Measurements from ENCODE around the gene ADH6.

The ADH6 gene

DNA sequence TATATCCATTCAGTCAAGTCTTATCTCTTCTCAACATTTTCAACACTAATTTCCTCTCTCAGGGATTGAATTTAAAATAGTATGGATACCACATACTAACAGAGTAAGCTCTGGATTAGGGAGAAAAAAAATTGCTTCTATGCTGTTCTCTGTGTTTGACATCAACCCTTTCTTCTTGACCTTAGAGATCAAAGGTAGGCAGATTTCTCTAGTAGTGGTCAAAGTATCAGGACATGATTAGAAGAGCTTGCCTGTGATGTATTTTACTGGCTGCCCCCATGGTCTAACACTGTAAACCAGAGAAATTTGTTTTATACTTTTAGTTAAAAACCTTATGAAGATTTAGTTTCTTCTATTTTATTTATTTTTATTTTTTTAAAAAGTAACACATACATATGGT lies 8.3 kb downstream of the ADH6 start:
- TF ChIP-seq TAF1 (IDR thresholded peaks at IDR 0.05; ENCODE audit: borderline replicate concordance, insufficient read depth, low read length): no peak
- TF ChIP-seq FOXP2 (optimal IDR thresholded peaks at IDR 0.05; ENCODE audit: borderline replicate concordance, extremely low read depth, extremely low read length, insufficient read depth): no peak
- TF ChIP-seq SIN3A (IDR thresholded peaks at IDR 0.05; ENCODE audit: borderline replicate concordance, insufficient read depth, low read length): no peak
- no peak for TF ChIP-seq POLR2AphosphoS5 (IDR thresholded peaks at IDR 0.05; ENCODE audit: low read depth, low read length)
- TF ChIP-seq, protein P1, sequence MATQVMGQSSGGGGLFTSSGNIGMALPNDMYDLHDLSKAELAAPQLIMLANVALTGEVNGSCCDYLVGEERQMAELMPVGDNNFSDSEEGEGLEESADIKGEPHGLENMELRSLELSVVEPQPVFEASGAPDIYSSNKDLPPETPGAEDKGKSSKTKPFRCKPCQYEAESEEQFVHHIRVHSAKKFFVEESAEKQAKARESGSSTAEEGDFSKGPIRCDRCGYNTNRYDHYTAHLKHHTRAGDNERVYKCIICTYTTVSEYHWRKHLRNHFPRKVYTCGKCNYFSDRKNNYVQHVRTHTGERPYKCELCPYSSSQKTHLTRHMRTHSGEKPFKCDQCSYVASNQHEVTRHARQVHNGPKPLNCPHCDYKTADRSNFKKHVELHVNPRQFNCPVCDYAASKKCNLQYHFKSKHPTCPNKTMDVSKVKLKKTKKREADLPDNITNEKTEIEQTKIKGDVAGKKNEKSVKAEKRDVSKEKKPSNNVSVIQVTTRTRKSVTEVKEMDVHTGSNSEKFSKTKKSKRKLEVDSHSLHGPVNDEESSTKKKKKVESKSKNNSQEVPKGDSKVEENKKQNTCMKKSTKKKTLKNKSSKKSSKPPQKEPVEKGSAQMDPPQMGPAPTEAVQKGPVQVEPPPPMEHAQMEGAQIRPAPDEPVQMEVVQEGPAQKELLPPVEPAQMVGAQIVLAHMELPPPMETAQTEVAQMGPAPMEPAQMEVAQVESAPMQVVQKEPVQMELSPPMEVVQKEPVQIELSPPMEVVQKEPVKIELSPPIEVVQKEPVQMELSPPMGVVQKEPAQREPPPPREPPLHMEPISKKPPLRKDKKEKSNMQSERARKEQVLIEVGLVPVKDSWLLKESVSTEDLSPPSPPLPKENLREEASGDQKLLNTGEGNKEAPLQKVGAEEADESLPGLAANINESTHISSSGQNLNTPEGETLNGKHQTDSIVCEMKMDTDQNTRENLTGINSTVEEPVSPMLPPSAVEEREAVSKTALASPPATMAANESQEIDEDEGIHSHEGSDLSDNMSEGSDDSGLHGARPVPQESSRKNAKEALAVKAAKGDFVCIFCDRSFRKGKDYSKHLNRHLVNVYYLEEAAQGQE (IDR thresholded peaks at IDR 0.05; ENCODE audit: insufficient read depth in 1 of 2, low read depth in 2 of 2, low read length in 2 of 2): no peak

DNA sequence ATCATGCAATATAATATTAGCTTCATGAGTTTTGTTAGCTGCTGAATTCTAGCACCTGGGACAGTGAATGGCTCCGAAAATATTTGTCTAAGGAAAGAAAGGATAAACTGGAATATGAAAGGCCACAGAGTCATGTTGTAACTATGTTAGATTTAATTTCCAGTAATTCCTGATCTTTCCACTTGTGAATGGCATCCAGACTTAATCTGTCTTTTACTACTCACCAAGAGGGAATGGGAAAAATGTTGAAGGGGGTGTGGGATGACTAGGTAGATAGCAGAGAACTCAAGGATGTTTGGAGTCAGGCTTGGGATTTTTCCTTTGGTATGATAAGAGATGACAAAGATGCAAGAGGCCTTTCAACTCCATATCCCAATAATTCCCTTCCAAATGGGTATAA lies 9.4 kb downstream of the ADH6 start:
- TF ChIP-seq POLR2AphosphoS5 (IDR thresholded peaks at IDR 0.05; ENCODE audit: low read depth, low read length) (no peak), FOXP2 (optimal IDR thresholded peaks at IDR 0.05; ENCODE audit: borderline replicate concordance, extremely low read depth, extremely low read length, insufficient read depth) (no peak), SIN3A (IDR thresholded peaks at IDR 0.05; ENCODE audit: borderline replicate concordance, insufficient read depth, low read length) (no peak)
- TF ChIP-seq, protein P1 (IDR thresholded peaks at IDR 0.05; ENCODE audit: insufficient read depth in 1 of 2, low read depth in 2 of 2, low read length in 2 of 2): no peak

DNA sequence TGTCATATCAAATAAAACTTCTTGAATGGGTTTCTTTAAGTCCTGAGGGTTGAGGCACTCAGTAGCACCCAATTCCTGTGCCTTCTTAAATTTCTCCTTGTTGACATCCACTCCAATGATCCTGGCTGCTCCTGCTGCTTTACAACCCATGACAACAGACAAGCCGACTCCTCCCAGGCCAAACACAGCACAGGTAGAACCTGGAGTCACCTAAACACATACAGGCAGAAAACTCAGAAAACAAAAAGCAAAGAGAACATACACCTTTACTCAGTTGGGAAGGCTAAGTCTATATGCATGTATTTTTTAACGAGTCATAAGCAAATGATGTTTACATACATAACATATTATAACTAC lies 10.3 kb downstream of the ADH6 start:
- TF ChIP-seq TAF1 (IDR thresholded peaks at IDR 0.05; ENCODE audit: borderline replicate concordance, insufficient read depth, low read length): no peak
- TF ChIP-seq, protein P1 (IDR thresholded peaks at IDR 0.05; ENCODE audit: insufficient read depth in 1 of 2, low read depth in 2 of 2, low read length in 2 of 2): no peak
- no peak for TF ChIP-seq POLR2AphosphoS5 (IDR thresholded peaks at IDR 0.05; ENCODE audit: low read depth, low read length)
- no peak for TF ChIP-seq SIN3A (IDR thresholded peaks at IDR 0.05; ENCODE audit: borderline replicate concordance, insufficient read depth, low read length)
- no peak for TF ChIP-seq FOXP2 (optimal IDR thresholded peaks at IDR 0.05; ENCODE audit: borderline replicate concordance, extremely low read depth, extremely low read length, insufficient read depth)

DNA sequence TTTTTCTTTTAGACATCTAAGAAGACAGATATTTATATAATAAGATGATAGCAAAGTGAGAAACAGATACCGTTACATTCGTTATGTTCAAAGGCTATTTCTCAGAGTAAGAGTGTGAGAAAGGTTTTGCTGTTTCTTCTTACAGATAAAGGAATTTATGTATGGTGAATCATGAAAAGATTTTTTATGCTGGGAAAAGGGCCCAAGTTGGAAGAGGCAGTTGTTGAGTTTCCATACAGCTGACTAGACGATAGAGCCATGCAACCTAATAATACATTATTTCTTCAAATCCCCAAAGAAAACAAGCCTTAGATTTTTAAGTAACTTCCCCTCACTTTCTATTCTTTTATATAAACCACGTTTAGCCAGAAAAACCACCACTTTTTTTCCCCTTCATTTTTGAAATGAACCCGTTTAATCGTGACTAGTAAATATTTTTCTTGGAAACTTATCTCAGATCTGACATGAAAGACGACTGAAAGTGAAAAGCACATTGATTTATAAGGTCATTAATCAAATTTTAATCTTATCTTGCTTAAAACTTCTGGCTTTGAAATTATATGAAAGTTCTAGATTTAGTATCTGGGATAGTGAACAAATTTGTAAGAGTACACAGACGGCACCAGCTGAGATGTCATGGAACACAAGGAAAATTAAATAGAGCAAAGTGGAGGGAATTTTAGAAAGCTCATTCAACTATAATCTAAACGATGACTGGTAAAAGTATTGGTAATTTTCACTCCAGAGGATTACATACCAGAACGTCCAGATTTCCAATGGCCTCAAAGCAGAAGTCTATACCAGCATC lies 10.9 kb downstream of the ADH6 start:
- TF ChIP-seq, protein P1 (IDR thresholded peaks at IDR 0.05; ENCODE audit: insufficient read depth in 1 of 2, low read depth in 2 of 2, low read length in 2 of 2): no peak
- no peak for TF ChIP-seq POLR2AphosphoS5 (IDR thresholded peaks at IDR 0.05; ENCODE audit: low read depth, low read length)
- no peak for TF ChIP-seq SIN3A (IDR thresholded peaks at IDR 0.05; ENCODE audit: borderline replicate concordance, insufficient read depth, low read length)

Data from PFSK-1 (cell line).